ENCODE measurements around the gene ZNF598. TPM values are rescaled to one million over a fixed set of nuclear protein-coding genes. Genes with fewer than 3 reads are reported as not detected.

Gene ZNF598
- total and polyA plus RNA-seq, 4 donors = 2.7 to 28.4 (median 16.2) TPM

GRCh38 chr16:2028620-2029220, 19.1 kb upstream of the ZNF598 start:
- no peaks in the 10 kb centered on the region for H3K36me3 ChIP-seq (ENCODE audit: control insufficient read depth in 4 of 4, insufficient read depth in 3 of 4, low read depth in 1 of 4, low read length in 3 of 4)
- WGBS = 47% methylated on average over 18 of the region's 18 CpGs
- H3K27me3 ChIP-seq (ENCODE audit: control insufficient read depth in 4 of 4, insufficient read depth in 4 of 4, low read length in 3 of 4) = no peaks in the 10 kb centered on the region
- DNase-seq (ENCODE audit: low spot score) = no peak
- no peaks in the 10 kb centered on the region for H3K9me3 ChIP-seq (ENCODE audit: control insufficient read depth in 4 of 4, low read length in 3 of 4)
- peak overlapping the region; percentile 64 to 94 for H3K9ac ChIP-seq (ENCODE audit: low read depth in 1 of 2, low read length in 2 of 2)
- TF ChIP-seq NR2F2 (IDR thresholded peaks at IDR 0.05) (no peak), ATF3 (IDR thresholded peaks at IDR 0.05) (no peak), JUND (IDR thresholded peaks at IDR 0.05) (no peak), RAD21 (IDR thresholded peaks at IDR 0.05) (no peak)
- peak overlapping the region; percentile 46 to 99 (median 89) for H3K4me3 ChIP-seq (ENCODE audit: low read depth in 1 of 3, low read length in 3 of 3)
- peaks cover 22 to 85% (median 65%) of the 10 kb centered on the region in 4 donors for H3K4me1 ChIP-seq (ENCODE audit: control insufficient read depth in 4 of 4, insufficient read depth in 4 of 4, low read length in 3 of 4)
- peak overlapping the region; percentile 49 to 65 for H3K27ac ChIP-seq (ENCODE audit: low read depth in 1 of 2, low read length in 2 of 2)

GRCh38 chr16:2028146-2028545, 18.5 kb upstream of the ZNF598 start:
- H3K27ac ChIP-seq (ENCODE audit: low read depth in 1 of 2, low read length in 2 of 2) = peak overlapping the region; percentile 49 to 65
- peaks cover 25 to 84% (median 65%) of the 10 kb centered on the region in 4 donors for H3K4me1 ChIP-seq (ENCODE audit: control insufficient read depth in 4 of 4, insufficient read depth in 4 of 4, low read length in 3 of 4)
- DNase-seq (ENCODE audit: low spot score) = no peak
- 24% methylated on average over 3 of the region's 3 CpGs for WGBS
- TF ChIP-seq GABPA (IDR thresholded peaks at IDR 0.05 in 1 of 2, conservative IDR thresholded peaks at IDR 0.05 in 1 of 2) (no peak), ATF3 (IDR thresholded peaks at IDR 0.05) (no peak), HNF4G (IDR thresholded peaks at IDR 0.05) (no peak), EGR1 (IDR thresholded peaks at IDR 0.05; ENCODE audit: low read depth in 2 of 2) (no peak), JUND (IDR thresholded peaks at IDR 0.05) (no peak), RAD21 (IDR thresholded peaks at IDR 0.05) (no peak), YY1 (IDR thresholded peaks at IDR 0.05) (no peak), FOXA2 (IDR thresholded peaks at IDR 0.05) (no peak), ZBTB33 (IDR thresholded peaks at IDR 0.05) (no peak)
- H3K9me3 ChIP-seq (ENCODE audit: control insufficient read depth in 4 of 4, low read length in 3 of 4) = no peaks in the 10 kb centered on the region
- peak overlapping the region; percentile 89 to 99 (median 89) for H3K4me3 ChIP-seq (ENCODE audit: low read depth in 1 of 3, low read length in 3 of 3)
- peak overlapping the region; percentile 64 to 94 for H3K9ac ChIP-seq (ENCODE audit: low read depth in 1 of 2, low read length in 2 of 2)
- H3K36me3 ChIP-seq (ENCODE audit: control insufficient read depth in 4 of 4, insufficient read depth in 3 of 4, low read depth in 1 of 4, low read length in 3 of 4) = no peaks in the 10 kb centered on the region
- H3K27me3 ChIP-seq (ENCODE audit: control insufficient read depth in 4 of 4, insufficient read depth in 4 of 4, low read length in 3 of 4) = no peaks in the 10 kb centered on the region

GRCh38 chr16:2027024-2028010, 17.7 kb upstream of the ZNF598 start:
- DNase-seq (ENCODE audit: low spot score) = no peak
- Histone ChIP-seq H3K4me1 (ENCODE audit: control insufficient read depth in 4 of 4, insufficient read depth in 4 of 4, low read length in 3 of 4) (peaks cover 24 to 83% (median 65%) of the 10 kb centered on the region in 4 donors), H3K9ac (ENCODE audit: low read depth in 1 of 2, low read length in 2 of 2) (peak overlapping the region; percentile 64 to 94)
- TF ChIP-seq REST (IDR thresholded peaks at IDR 0.05) (peak; percentile 36), CTCF (IDR thresholded peaks at IDR 0.05; ENCODE audit: low read depth, low read length, missing input control) (no peak), RAD21 (IDR thresholded peaks at IDR 0.05) (peak in 1 of 2 donors; percentile 14), HNF4G (IDR thresholded peaks at IDR 0.05) (no peak), EGR1 (IDR thresholded peaks at IDR 0.05; ENCODE audit: low read depth in 2 of 2) (no peak), YY1 (IDR thresholded peaks at IDR 0.05) (no peak), MAX (IDR thresholded peaks at IDR 0.05) (peak; percentile 14)

More at GRCh38 chr16:2027024-2028010, 17.7 kb upstream of the ZNF598 start:
- Histone ChIP-seq H3K27me3 (ENCODE audit: control insufficient read depth in 4 of 4, insufficient read depth in 4 of 4, low read length in 3 of 4) (no peaks in the 10 kb centered on the region), H3K9me3 (ENCODE audit: control insufficient read depth in 4 of 4, low read length in 3 of 4) (no peaks in the 10 kb centered on the region), H3K4me3 (ENCODE audit: low read depth in 1 of 3, low read length in 3 of 3) (peak overlapping the region; percentile 89 to 99 (median 89)), H3K36me3 (ENCODE audit: control insufficient read depth in 4 of 4, insufficient read depth in 3 of 4, low read depth in 1 of 4, low read length in 3 of 4) (no peaks in the 10 kb centered on the region), H3K27ac (ENCODE audit: low read depth in 1 of 2, low read length in 2 of 2) (peak overlapping the region; percentile 49 to 65)
- WGBS = 3% methylated on average over 76 of the region's 76 CpGs
